ENCODE results near the gene MYO15A.

GRCh38 chr17:18172531-18173278 is 64.1 kb downstream of the MYO15A start:
- TF ChIP-seq, protein P1, sequence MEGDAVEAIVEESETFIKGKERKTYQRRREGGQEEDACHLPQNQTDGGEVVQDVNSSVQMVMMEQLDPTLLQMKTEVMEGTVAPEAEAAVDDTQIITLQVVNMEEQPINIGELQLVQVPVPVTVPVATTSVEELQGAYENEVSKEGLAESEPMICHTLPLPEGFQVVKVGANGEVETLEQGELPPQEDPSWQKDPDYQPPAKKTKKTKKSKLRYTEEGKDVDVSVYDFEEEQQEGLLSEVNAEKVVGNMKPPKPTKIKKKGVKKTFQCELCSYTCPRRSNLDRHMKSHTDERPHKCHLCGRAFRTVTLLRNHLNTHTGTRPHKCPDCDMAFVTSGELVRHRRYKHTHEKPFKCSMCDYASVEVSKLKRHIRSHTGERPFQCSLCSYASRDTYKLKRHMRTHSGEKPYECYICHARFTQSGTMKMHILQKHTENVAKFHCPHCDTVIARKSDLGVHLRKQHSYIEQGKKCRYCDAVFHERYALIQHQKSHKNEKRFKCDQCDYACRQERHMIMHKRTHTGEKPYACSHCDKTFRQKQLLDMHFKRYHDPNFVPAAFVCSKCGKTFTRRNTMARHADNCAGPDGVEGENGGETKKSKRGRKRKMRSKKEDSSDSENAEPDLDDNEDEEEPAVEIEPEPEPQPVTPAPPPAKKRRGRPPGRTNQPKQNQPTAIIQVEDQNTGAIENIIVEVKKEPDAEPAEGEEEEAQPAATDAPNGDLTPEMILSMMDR (conservative IDR thresholded peaks at IDR 0.05; ENCODE audit: low read depth, low read length) = no peak
- TF ChIP-seq EZH2 (IDR thresholded peaks at IDR 0.05; ENCODE audit: borderline replicate concordance, low read depth, low read length, poor library complexity, severe bottlenecking) = no peak
